ENCODE measurements around the gene NUS1.

DNA sequence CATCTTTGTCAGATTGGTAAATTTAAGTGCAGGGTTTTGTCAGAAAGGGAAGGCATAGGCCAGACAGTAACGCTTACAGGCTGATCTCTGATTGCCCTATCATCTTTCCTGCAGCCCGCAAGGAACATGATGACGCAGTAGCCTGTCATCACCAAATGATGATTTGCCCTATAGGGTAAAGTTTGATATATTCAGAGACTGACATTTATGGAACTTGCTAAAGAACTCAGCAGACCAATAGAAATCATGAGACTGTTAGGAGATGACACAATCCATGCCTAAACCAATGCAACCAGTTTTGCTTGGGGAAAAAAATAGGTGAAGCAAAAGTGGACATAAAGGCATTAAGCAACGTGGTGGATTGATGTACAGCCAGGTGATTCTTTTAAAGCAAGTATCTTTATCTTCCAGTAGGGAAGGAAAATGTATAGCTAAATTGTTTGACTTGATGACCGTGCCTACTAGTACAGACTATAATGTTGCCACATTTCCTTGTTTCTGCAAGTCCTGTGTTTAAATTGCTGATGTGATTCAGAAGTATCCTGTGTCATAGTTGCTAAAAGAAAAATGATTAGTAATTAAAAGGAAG lies 2.4 kb downstream of the NUS1 start:
- TF ChIP-seq, protein P1, sequence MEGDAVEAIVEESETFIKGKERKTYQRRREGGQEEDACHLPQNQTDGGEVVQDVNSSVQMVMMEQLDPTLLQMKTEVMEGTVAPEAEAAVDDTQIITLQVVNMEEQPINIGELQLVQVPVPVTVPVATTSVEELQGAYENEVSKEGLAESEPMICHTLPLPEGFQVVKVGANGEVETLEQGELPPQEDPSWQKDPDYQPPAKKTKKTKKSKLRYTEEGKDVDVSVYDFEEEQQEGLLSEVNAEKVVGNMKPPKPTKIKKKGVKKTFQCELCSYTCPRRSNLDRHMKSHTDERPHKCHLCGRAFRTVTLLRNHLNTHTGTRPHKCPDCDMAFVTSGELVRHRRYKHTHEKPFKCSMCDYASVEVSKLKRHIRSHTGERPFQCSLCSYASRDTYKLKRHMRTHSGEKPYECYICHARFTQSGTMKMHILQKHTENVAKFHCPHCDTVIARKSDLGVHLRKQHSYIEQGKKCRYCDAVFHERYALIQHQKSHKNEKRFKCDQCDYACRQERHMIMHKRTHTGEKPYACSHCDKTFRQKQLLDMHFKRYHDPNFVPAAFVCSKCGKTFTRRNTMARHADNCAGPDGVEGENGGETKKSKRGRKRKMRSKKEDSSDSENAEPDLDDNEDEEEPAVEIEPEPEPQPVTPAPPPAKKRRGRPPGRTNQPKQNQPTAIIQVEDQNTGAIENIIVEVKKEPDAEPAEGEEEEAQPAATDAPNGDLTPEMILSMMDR (IDR thresholded peaks at IDR 0.05 in 8 of 11, conservative IDR thresholded peaks at IDR 0.05 in 3 of 11), result no peak
- TF ChIP-seq POLR2A (IDR thresholded peaks at IDR 0.05) (no peak), POLR2AphosphoS5 (IDR thresholded peaks at IDR 0.05) (no peak)
